Small intestine (tissue), 7 donors: ENCODE measurements around the gene AMPH. TPM values are rescaled to one million over a fixed set of nuclear protein-coding genes. Genes with fewer than 3 reads are reported as not detected.
"Not testable (repeated sequence)": the region's sequence is repeated elsewhere in the genome, so short reads cannot be mapped to it uniquely, and the experiment has no call there.

Source experiments
- DNase-seq, 2 donors: peaks; one replicate each; pipeline versions ENCODE4 v3.0.0 to v3.0.0-alpha.2; 2013
- FAIRE-seq: peaks from 2 replicates; lab custom pipeline; 2012; peaks lifted over from hg19 to GRCh38; lab: Jason Lieb, UNC
- H3K27ac ChIP-seq, 3 donors: one replicate each; pipeline ENCODE4 v1.5.1; 2013; ENCODE audit warnings: low read length in 2 of 3, mild to moderate bottlenecking in 2 of 3, control low read depth in 1 of 3, inconsistent platforms in 1 of 3, low read depth in 1 of 3, moderate library complexity in 1 of 3
- H3K27me3 ChIP-seq, 3 donors: one replicate each; pipeline ENCODE4 v1.6.1; 2013; ENCODE audit warnings: low read length in 3 of 3, inconsistent platforms in 1 of 3; ENCODE audit not compliant: control insufficient read depth in 3 of 3, insufficient read depth in 3 of 3
- H3K36me3 ChIP-seq, 3 donors: one replicate each; pipeline ENCODE4 v1.6.1; 2013; ENCODE audit warnings: low read length in 3 of 3, inconsistent platforms in 1 of 3, low read depth in 1 of 3, mild to moderate bottlenecking in 1 of 3, moderate library complexity in 1 of 3; ENCODE audit not compliant: control insufficient read depth in 3 of 3, insufficient read depth in 2 of 3
- H3K4me1 ChIP-seq, 3 donors: one replicate each; pipeline ENCODE4 v1.6.1; 2013; ENCODE audit warnings: low read length in 2 of 3, inconsistent platforms in 1 of 3, low read depth in 1 of 3, mild to moderate bottlenecking in 1 of 3, moderate library complexity in 1 of 3; ENCODE audit not compliant: control insufficient read depth in 3 of 3, insufficient read depth in 2 of 3
- H3K4me3 ChIP-seq, 3 donors: one replicate each; pipeline ENCODE4 v1.5.1; 2013; ENCODE audit warnings: low read length in 3 of 3, control low read depth in 1 of 3, inconsistent platforms in 1 of 3, low read depth in 1 of 3, mild to moderate bottlenecking in 1 of 3, moderate library complexity in 1 of 3
- H3K9me3 ChIP-seq, 2 donors: one replicate each; pipeline ENCODE4 v1.6.1; 2013; ENCODE audit warnings: low read depth in 1 of 2, low read length in 1 of 2; ENCODE audit not compliant: control insufficient read depth in 2 of 2, insufficient read depth in 1 of 2
- WGBS, 3 donors: extraction: QIAGEN DNeasy Blood & Tissue Kit; methylation state at CpG; one replicate each; pipeline ENCODE4 v1.1.7; 2013; 5-methylcytosine and 5-hydroxymethylcytosine counted together
- polyA plus RNA-seq, 4 donors: library from polyadenylated mRNA; stranded (reverse) in 3 of 4; unstranded in 1 of 4; fragments of 200-250 nt in 3 of 4; fragments of 120-200 nt in 1 of 4; gene quantifications; one replicate each; pipeline versions ENCODE4 v1.2.1 to v1.2.3, GENCODE V29; 2013
- donor health status: healthy with polysubstance abuse.
- donor health status: control.
- donor health status: control.
- donor health status: Bipolar disorder and iron deficiency.
- donor health status: healthy.

AMPH gene
- polyA plus RNA-seq, 4 donors = 0.54 to 2.7 (median 1.6) TPM; not detected in 1

GRCh38 chr7:38600741-38601140 lies 30.4 kb downstream of the AMPH start:
- no peak overlapping the region for H3K27ac ChIP-seq
- FAIRE-seq (no peak), DNase-seq (no peak)
- H3K9me3 ChIP-seq = no peaks in the 10 kb centered on the region
- H3K4me3 ChIP-seq = no peak overlapping the region
- no peaks in the 10 kb centered on the region for H3K36me3 ChIP-seq
- WGBS, 3 donors = 66 to 80% (median 72%) methylated on average over 3 of the region's 3 CpGs
- H3K27me3 ChIP-seq = no peaks in the 10 kb centered on the region
- no peaks in the 10 kb centered on the region for H3K4me1 ChIP-seq

- Histone ChIP-seq H3K27ac (no peak overlapping the region), H3K27me3 (peaks cover 0 to 2% (median 0%) of the 10 kb centered on the region in 3 donors), H3K36me3 (no peaks in the 10 kb centered on the region), H3K4me1 (no peaks in the 10 kb centered on the region), H3K4me3 (no peak overlapping the region), H3K9me3 (no peaks in the 10 kb centered on the region)
- DNase-seq = no peak
- 66 to 71% (median 66%) methylated on average over 4 of the region's 4 CpGs for WGBS, 3 donors
- no peak for FAIRE-seq
Measured at GRCh38 chr7:38594949-38595348, 36.2 kb downstream of the AMPH start.

- Histone ChIP-seq H3K4me3 (no peak overlapping the region), H3K27ac (no peak overlapping the region), H3K9me3 (no peaks in the 10 kb centered on the region), H3K36me3 (no peaks in the 10 kb centered on the region), H3K4me1 (no peaks in the 10 kb centered on the region), H3K27me3 (peaks cover 0 to 2% (median 0%) of the 10 kb centered on the region in 3 donors)
- DNase-seq (no peak), FAIRE-seq (no peak)
- 41 to 66% (median 55%) methylated on average over 2 of the region's 2 CpGs for WGBS, 3 donors
Measured at GRCh38 chr7:38592737-38593288, 38.4 kb downstream of the AMPH start.

GRCh38 chr7:38585572-38586354 lies 45.4 kb downstream of the AMPH start:
- no peaks in the 10 kb centered on the region for H3K9me3 ChIP-seq
- H3K36me3 ChIP-seq = no peaks in the 10 kb centered on the region
- no peaks in the 10 kb centered on the region for H3K4me1 ChIP-seq
- FAIRE-seq (no peak), DNase-seq (no peak)
- no peak overlapping the region for H3K27ac ChIP-seq
- WGBS, 3 donors = 63 to 71% (median 71%) methylated on average over 6 of the region's 6 CpGs
- no peaks in the 10 kb centered on the region for H3K27me3 ChIP-seq
- no peak overlapping the region for H3K4me3 ChIP-seq

GRCh38 chr7:38584443-38585210 lies 46.5 kb downstream of the AMPH start:
- H3K9me3 ChIP-seq = no peaks in the 10 kb centered on the region
- no peak for FAIRE-seq
- H3K4me3 ChIP-seq = no peak overlapping the region
- no peaks in the 10 kb centered on the region for H3K4me1 ChIP-seq
- WGBS, 3 donors = 75 to 79% (median 75%) methylated on average over 11 of the region's 11 CpGs
- no peak overlapping the region for H3K27ac ChIP-seq
- no peak for DNase-seq
- no peaks in the 10 kb centered on the region for H3K36me3 ChIP-seq
- no peaks in the 10 kb centered on the region for H3K27me3 ChIP-seq

GRCh38 chr7:38580485-38580884 lies 50.7 kb downstream of the AMPH start:
- H3K27me3 ChIP-seq = peaks cover 0 to 2% (median 0%) of the 10 kb centered on the region in 3 donors
- no peak overlapping the region for H3K27ac ChIP-seq
- H3K4me1 ChIP-seq = no peaks in the 10 kb centered on the region
- WGBS, 3 donors = 82 to 88% (median 82%) methylated on average over 5 of the region's 5 CpGs
- H3K36me3 ChIP-seq = no peaks in the 10 kb centered on the region
- no peak overlapping the region for H3K4me3 ChIP-seq
- no peaks in the 10 kb centered on the region for H3K9me3 ChIP-seq
- FAIRE-seq (no peak), DNase-seq (no peak)

GRCh38 chr7:38574086-38574485 lies 57.1 kb downstream of the AMPH start:
- Histone ChIP-seq H3K27ac (no peak overlapping the region), H3K27me3 (peaks cover 0 to 2% (median 0%) of the 10 kb centered on the region in 3 donors), H3K9me3 (no peaks in the 10 kb centered on the region), H3K4me1 (no peaks in the 10 kb centered on the region), H3K36me3 (no peaks in the 10 kb centered on the region), H3K4me3 (no peak overlapping the region)
- WGBS, 3 donors = 42 to 67% (median 59%) methylated on average over 5 of the region's 5 CpGs
- no peak for FAIRE-seq
- DNase-seq = no peak

GRCh38 chr7:38571620-38572019 lies 59.6 kb downstream of the AMPH start:
- H3K27me3 ChIP-seq, H3K36me3 ChIP-seq, H3K27ac ChIP-seq, H3K4me1 ChIP-seq, FAIRE-seq, DNase-seq, H3K9me3 ChIP-seq, H3K4me3 ChIP-seq: not testable (repeated sequence)
- WGBS, 3 donors = 71 to 78% (median 73%) methylated on average over 2 of the region's 2 CpGs
